T follicular helper cell (primary cell): ENCODE results near the gene AHRR.
"Not testable (repeated sequence)": the region's sequence is repeated elsewhere in the genome, so short reads cannot be mapped to it uniquely, and the experiment has no call there.

ENCODE experiments used
- DNase-seq: peaks from one replicate; pipeline ENCODE4 v3.0.0-alpha.2; 2020; ENCODE audit warnings: low read depth

The AHRR gene

GRCh38 chr5:367358-368130 is 46.0 kb downstream of the AHRR start:
- no peak for DNase-seq

GRCh38 chr5:368183-369084 is 46.9 kb downstream of the AHRR start:
- no peak for DNase-seq

GRCh38 chr5:369151-369868 is 47.8 kb downstream of the AHRR start:
- no peak for DNase-seq

GRCh38 chr5:369869-370236 is 48.3 kb downstream of the AHRR start:
- not testable (repeated sequence) for DNase-seq

GRCh38 chr5:370311-370958 is 48.9 kb downstream of the AHRR start:
- no peak for DNase-seq

GRCh38 chr5:370959-371810 is 49.7 kb downstream of the AHRR start:
- DNase-seq: no peak

- no peak for DNase-seq
Observed at GRCh38 chr5:371811-372555, 50.5 kb downstream of the AHRR start.

GRCh38 chr5:372556-372995 is 51.1 kb downstream of the AHRR start:
- DNase-seq: no peak

- no peak for DNase-seq
Observed at GRCh38 chr5:372996-373709, 51.6 kb downstream of the AHRR start.

GRCh38 chr5:373710-374602 is 52.4 kb downstream of the AHRR start:
- no peak for DNase-seq

GRCh38 chr5:374631-375335 is 53.3 kb downstream of the AHRR start:
- no peak for DNase-seq

- no peak for DNase-seq
Observed at GRCh38 chr5:375336-375920, 53.9 kb downstream of the AHRR start.

- no peak for DNase-seq
Observed at GRCh38 chr5:375921-376798, 54.6 kb downstream of the AHRR start.

- no peak for DNase-seq
Observed at GRCh38 chr5:376799-377325, 55.3 kb downstream of the AHRR start.

- no peak for DNase-seq
Observed at GRCh38 chr5:377326-377981, 55.9 kb downstream of the AHRR start.
